ENCODE results near the gene CD2AP.
"Not testable (repeated sequence)": the region's sequence is repeated elsewhere in the genome, so short reads cannot be mapped to it uniquely, and the experiment has no call there.

CD2AP gene

GRCh38 chr6:47574789-47575188 is 97.2 kb downstream of the CD2AP start:
- DNase-seq, result no peak

- DNase-seq, result no peak
Measured at GRCh38 chr6:47579040-47579439, 101.5 kb downstream of the CD2AP start.

GRCh38 chr6:47581591-47581990 is 104.0 kb downstream of the CD2AP start:
- no peak for DNase-seq

- no peak for DNase-seq
Measured at GRCh38 chr6:47587493-47587892, 109.9 kb downstream of the CD2AP start.

GRCh38 chr6:47592131-47592840 is 114.7 kb downstream of the CD2AP start:
- DNase-seq, result no peak

- no peak for DNase-seq
Measured at GRCh38 chr6:47593979-47594378, 116.4 kb downstream of the CD2AP start.

- DNase-seq, result peak; percentile 38
Measured at GRCh38 chr6:47595785-47596184, 118.2 kb downstream of the CD2AP start.

- DNase-seq, result no peak
Measured at GRCh38 chr6:47598367-47598766, 120.8 kb downstream of the CD2AP start.

- no peak for DNase-seq
Measured at GRCh38 chr6:47599512-47599911, 121.9 kb downstream of the CD2AP start.

GRCh38 chr6:47603227-47603626 is 125.6 kb downstream of the CD2AP start:
- no peak for DNase-seq

GRCh38 chr6:47603995-47604394 is 126.4 kb downstream of the CD2AP start:
- DNase-seq, result no peak

GRCh38 chr6:47621838-47622449 is 144.4 kb downstream of the CD2AP start:
- no peak for DNase-seq

- DNase-seq, result no peak
Measured at GRCh38 chr6:47626782-47627181, 149.2 kb downstream of the CD2AP start.

GRCh38 chr6:47628448-47629272 is 151.1 kb downstream of the CD2AP start:
- DNase-seq, result no peak

- DNase-seq, result no peak
Measured at GRCh38 chr6:47629954-47630353, 152.4 kb downstream of the CD2AP start.

GRCh38 chr6:47630587-47630986 is 153.0 kb downstream of the CD2AP start:
- no peak for DNase-seq

GRCh38 chr6:47631269-47631772 is 153.7 kb downstream of the CD2AP start:
- peak; percentile 83 for DNase-seq

- peak; percentile 27 for DNase-seq
Measured at GRCh38 chr6:47631797-47632196, 154.2 kb downstream of the CD2AP start.

- peak; percentile 63 for DNase-seq
Measured at GRCh38 chr6:47633141-47633540, 155.6 kb downstream of the CD2AP start.

GRCh38 chr6:47634210-47635047 is 156.8 kb downstream of the CD2AP start:
- no peak for DNase-seq

- peak; percentile 30 for DNase-seq
Measured at GRCh38 chr6:47646689-47647088, 169.1 kb downstream of the CD2AP start.

GRCh38 chr6:47647188-47647587 is 169.6 kb downstream of the CD2AP start:
- DNase-seq, result no peak

GRCh38 chr6:47647626-47648025 is 170.0 kb downstream of the CD2AP start:
- not testable (repeated sequence) for DNase-seq

Data from DMS53 (cell line).